Upper lobe of left lung (tissue), 4 donors: ENCODE results near the gene MRPS2.
"Not testable (repeated sequence)": the region's sequence is repeated elsewhere in the genome, so short reads cannot be mapped to it uniquely, and the experiment has no call there.

ENCODE experiments used
- CTCF ChIP-seq, 6 experiments: fragments of 450-650 bp in 4 of 6; fragments of 200-600 bp in 2 of 6; sonication (generic) in 2 of 6; IDR thresholded peaks; one replicate each; pipeline ENCODE4 v1.5.1; 2016 to 2019; ENCODE audit warnings: antibody characterized with exemption in 6 of 6
- POLR2AphosphoS5 ChIP-seq, 2 donors: sonication (generic); formaldehyde crosslinking; IDR thresholded peaks; one replicate each; pipeline ENCODE4 v1.5.1; 2017; ENCODE audit warnings: antibody characterized with exemption in 2 of 2

GRCh38 chr9:135451909-135452308 is 48.6 kb upstream of the MRPS2 start:
- not testable (repeated sequence) for TF ChIP-seq CTCF, POLR2AphosphoS5 (IDR thresholded peaks at IDR 0.05)
